ENCODE data around the gene CSMD2.

DNA sequence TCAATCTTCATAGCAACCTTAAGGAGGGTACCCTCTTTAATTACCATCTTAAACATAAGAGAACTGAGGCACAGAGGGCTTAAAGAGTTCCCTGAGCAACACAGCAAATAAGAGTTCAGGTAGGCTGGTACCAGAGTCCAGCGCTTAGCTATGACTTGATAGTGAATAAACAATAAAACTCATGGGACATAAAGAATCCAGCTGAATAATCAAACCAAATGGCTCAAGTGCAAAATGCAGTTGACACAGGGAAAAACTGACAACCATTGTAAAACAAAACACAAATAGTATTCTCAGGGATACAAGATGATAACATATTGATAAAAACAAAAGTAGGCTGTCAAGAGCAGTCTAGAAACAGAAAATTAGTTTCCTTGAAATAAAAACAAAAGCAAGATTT is 478.0 kb downstream of the CSMD2 start:
- TF ChIP-seq TAF1 (IDR thresholded peaks at IDR 0.05; ENCODE audit: borderline replicate concordance, insufficient read depth, low read length) = no peak
- no peak for TF ChIP-seq POLR2AphosphoS5 (IDR thresholded peaks at IDR 0.05; ENCODE audit: low read depth, low read length)
- TF ChIP-seq, protein P1, sequence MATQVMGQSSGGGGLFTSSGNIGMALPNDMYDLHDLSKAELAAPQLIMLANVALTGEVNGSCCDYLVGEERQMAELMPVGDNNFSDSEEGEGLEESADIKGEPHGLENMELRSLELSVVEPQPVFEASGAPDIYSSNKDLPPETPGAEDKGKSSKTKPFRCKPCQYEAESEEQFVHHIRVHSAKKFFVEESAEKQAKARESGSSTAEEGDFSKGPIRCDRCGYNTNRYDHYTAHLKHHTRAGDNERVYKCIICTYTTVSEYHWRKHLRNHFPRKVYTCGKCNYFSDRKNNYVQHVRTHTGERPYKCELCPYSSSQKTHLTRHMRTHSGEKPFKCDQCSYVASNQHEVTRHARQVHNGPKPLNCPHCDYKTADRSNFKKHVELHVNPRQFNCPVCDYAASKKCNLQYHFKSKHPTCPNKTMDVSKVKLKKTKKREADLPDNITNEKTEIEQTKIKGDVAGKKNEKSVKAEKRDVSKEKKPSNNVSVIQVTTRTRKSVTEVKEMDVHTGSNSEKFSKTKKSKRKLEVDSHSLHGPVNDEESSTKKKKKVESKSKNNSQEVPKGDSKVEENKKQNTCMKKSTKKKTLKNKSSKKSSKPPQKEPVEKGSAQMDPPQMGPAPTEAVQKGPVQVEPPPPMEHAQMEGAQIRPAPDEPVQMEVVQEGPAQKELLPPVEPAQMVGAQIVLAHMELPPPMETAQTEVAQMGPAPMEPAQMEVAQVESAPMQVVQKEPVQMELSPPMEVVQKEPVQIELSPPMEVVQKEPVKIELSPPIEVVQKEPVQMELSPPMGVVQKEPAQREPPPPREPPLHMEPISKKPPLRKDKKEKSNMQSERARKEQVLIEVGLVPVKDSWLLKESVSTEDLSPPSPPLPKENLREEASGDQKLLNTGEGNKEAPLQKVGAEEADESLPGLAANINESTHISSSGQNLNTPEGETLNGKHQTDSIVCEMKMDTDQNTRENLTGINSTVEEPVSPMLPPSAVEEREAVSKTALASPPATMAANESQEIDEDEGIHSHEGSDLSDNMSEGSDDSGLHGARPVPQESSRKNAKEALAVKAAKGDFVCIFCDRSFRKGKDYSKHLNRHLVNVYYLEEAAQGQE (IDR thresholded peaks at IDR 0.05; ENCODE audit: insufficient read depth in 1 of 2, low read depth in 2 of 2, low read length in 2 of 2) = no peak

Measured in PFSK-1 (cell line).